Uterus (tissue), 4 donors: ENCODE data around the gene WNK1. TPM values are rescaled to one million over a fixed set of nuclear protein-coding genes. Genes with fewer than 3 reads are reported as not detected.

Source experiments
- DNase-seq, 2 donors: peaks; one replicate each; pipeline ENCODE4 v3.0.0-alpha.2; 2019 to 2020
- H3K27ac ChIP-seq, 2 donors: fragments of 200-600 bp; sonication (generic); 1 replicate in 1 of 2; 2 replicates in 1 of 2; pipeline ENCODE4 v1.5.1; 2016 to 2018
- H3K27me3 ChIP-seq, 2 donors: fragments of 200-600 bp; sonication (generic); one replicate each; pipeline ENCODE4 v1.5.1; 2018 to 2019; ENCODE audit warnings: control low read depth in 1 of 2
- H3K36me3 ChIP-seq, 2 donors: fragments of 200-600 bp; sonication (generic); one replicate each; pipeline ENCODE4 v1.5.1; 2019; ENCODE audit warnings: control low read depth in 1 of 2
- H3K4me1 ChIP-seq, 2 donors: fragments of 200-600 bp; sonication (generic); one replicate each; pipeline ENCODE4 v1.5.1; 2018 to 2019; ENCODE audit warnings: control low read depth in 1 of 2
- H3K4me3 ChIP-seq, 2 donors: fragments of 200-600 bp; sonication (generic); 1 replicate in 1 of 2; 2 replicates in 1 of 2; pipeline ENCODE4 v1.5.1; 2018 to 2019; ENCODE audit warnings: mild to moderate bottlenecking in 1 of 2
- H3K9me3 ChIP-seq, 2 donors: fragments of 200-600 bp; sonication (generic); one replicate each; pipeline ENCODE4 v1.5.1; 2019; ENCODE audit warnings: control low read depth in 1 of 2
- CTCF ChIP-seq, 4 experiments: fragments of 200-600 bp in 2 of 4; fragments of 450-650 bp in 2 of 4; sonication (generic) in 2 of 4; IDR thresholded peaks; one replicate each; pipeline ENCODE4 v1.5.1; 2016 to 2019; ENCODE audit warnings: antibody characterized with exemption in 4 of 4, mild to moderate bottlenecking in 2 of 4, moderate library complexity in 1 of 4
- POLR2A ChIP-seq, 2 donors: fragments of 450-650 bp; IDR thresholded peaks; one replicate each; pipeline ENCODE4 v1.6.1; 2016; ENCODE audit warnings: antibody characterized with exemption in 2 of 2, mild to moderate bottlenecking in 1 of 2, moderate library complexity in 1 of 2
- intact Hi-C: fragments of 100-400 bp; cut with DNase I; formaldehyde crosslinking; loops from one replicate; pipeline ENCODE4 v1.15.1; 2023; ENCODE audit warnings: low total_unique reads
- total RNA-seq, 4 donors: library from RNA; depleted of rRNA in 3 of 4; stranded (reverse); fragments of >200 nt in 3 of 4; gene quantifications; one replicate each; pipeline versions ENCODE4 v1.1.0 to v1.2.4, GENCODE V29; 2014 to 2023
- donor health status: DM: yes; HTN: yes; CAD: no.

The WNK1 gene
- total RNA-seq, 4 donors from 2014 or later = 57.1 to 208 (median 81.0) TPM

- Histone ChIP-seq H3K27ac (peak overlapping the region in 1 of 2 donors; percentile 99), H3K27me3 (no peaks in the 10 kb centered on the region), H3K36me3 (no peaks in the 10 kb centered on the region), H3K4me1 (no peaks in the 10 kb centered on the region), H3K9me3 (no peaks in the 10 kb centered on the region), H3K4me3 (no peak overlapping the region)
- intact Hi-C loops = loop anchor here (5.0 to 10.0 kb wide), 3 partner anchors 65 to 178 kb away; no protein-coding TSS in a partner anchor
- TF ChIP-seq CTCF (IDR thresholded peaks at IDR 0.05) = no peak
- TF ChIP-seq POLR2A (IDR thresholded peaks at IDR 0.05) = no peak
- no peak for DNase-seq
Observed at GRCh38 chr12:749751-750270, 2.6 kb upstream of the WNK1 start.

GRCh38 chr12:750366-751191 lies 1.8 kb upstream of the WNK1 start:
- intact Hi-C loops = loop anchor here (5.0 to 10.0 kb wide), 3 partner anchors 64 to 178 kb away; no protein-coding TSS in a partner anchor
- H3K27ac ChIP-seq = peak overlapping the region; percentile 99
- no peaks in the 10 kb centered on the region for H3K27me3 ChIP-seq

DNA sequence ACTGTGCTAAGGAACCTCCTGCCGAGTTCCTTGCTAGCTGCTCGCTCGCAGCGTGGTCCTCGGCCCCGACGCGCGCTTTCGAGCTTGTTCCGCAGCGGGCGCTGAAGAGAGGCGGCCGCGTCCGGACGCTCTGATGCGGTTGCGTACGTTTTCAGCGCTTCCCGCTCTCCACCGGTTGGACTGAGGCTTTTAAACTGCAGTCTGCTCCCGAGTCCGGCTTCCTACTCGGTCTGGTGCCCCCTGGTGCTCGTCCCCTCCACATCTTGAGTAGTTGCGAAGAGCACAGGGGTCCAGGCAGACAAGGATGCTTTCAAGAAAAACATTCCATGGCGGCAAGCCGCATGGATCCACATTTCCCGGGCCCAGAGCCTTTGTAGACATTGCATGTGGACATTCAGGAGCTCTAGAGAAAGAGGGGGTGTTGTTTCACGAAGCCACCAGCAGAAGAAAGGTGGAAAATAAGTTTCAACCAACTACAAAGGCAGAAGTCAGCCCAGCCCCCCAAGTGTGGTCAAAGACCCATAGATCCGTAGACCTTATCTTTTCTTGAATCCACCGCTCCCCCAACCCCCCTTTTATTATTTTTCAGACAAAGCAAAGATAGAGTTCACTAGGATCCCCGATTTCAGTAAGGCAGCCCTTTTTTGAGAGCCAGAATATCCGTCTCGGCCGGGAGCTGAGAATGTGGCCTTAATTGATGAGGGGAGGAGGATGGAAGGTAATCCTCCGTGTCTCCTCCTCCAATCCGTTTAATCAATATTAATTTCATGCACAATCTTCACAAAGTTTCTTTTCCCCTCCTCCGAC lies 984 bp upstream of the WNK1 start:
- Histone ChIP-seq H3K4me1 (no peaks in the 10 kb centered on the region), H3K27ac (peak overlapping the region; percentile 99), H3K4me3 (peak overlapping the region; percentile 72 to 78), H3K9me3 (no peaks in the 10 kb centered on the region), H3K27me3 (no peaks in the 10 kb centered on the region), H3K36me3 (no peaks in the 10 kb centered on the region)
- peak; percentile 40 to 64 for TF ChIP-seq POLR2A (IDR thresholded peaks at IDR 0.05)
- TF ChIP-seq CTCF (IDR thresholded peaks at IDR 0.05) = peak; percentile 77 to 86 (median 79)
- DNase-seq = peak; percentile 93 to 94
- intact Hi-C loops = loop anchor here (5.0 to 10.0 kb wide), 3 partner anchors 63 to 179 kb away; no protein-coding TSS in a partner anchor

More at GRCh38 chr12:750366-751191, 1.8 kb upstream of the WNK1 start:
- H3K36me3 ChIP-seq = no peaks in the 10 kb centered on the region
- H3K4me1 ChIP-seq = no peaks in the 10 kb centered on the region
- DNase-seq = no peak
- H3K9me3 ChIP-seq = no peaks in the 10 kb centered on the region
- TF ChIP-seq CTCF (IDR thresholded peaks at IDR 0.05) = no peak
- TF ChIP-seq POLR2A (IDR thresholded peaks at IDR 0.05) = no peak
- peak overlapping the region; percentile 72 to 78 for H3K4me3 ChIP-seq

GRCh38 chr12:752695-753610 lies 574 bp downstream of the WNK1 start:
- Histone ChIP-seq H3K9me3 (no peaks in the 10 kb centered on the region), H3K4me3 (peak overlapping the region; percentile 72 to 78), H3K27me3 (no peaks in the 10 kb centered on the region), H3K36me3 (no peaks in the 10 kb centered on the region), H3K4me1 (no peaks in the 10 kb centered on the region), H3K27ac (peak overlapping the region; percentile 99)
- peak in 1 of 2 donors; percentile 27 for DNase-seq
- intact Hi-C loops = loop anchor here (5.0 to 10.0 kb wide), 3 partner anchors 62 to 181 kb away; no protein-coding TSS in a partner anchor
- TF ChIP-seq POLR2A (IDR thresholded peaks at IDR 0.05) (no peak), CTCF (IDR thresholded peaks at IDR 0.05) (peak in 1 of 4 experiments; percentile 16)
